HG03521 (cell line): Measurements from ENCODE around the gene WDR36.

Source experiments
- ATAC-seq: cut with Tn5 transposase; IDR thresholded peaks from one replicate; pipeline ENCODE4 v1.9.1; 2021; ENCODE audit warnings: mild to moderate bottlenecking, moderate library complexity; ENCODE audit not compliant: unreplicated experiment

The WDR36 gene

DNA sequence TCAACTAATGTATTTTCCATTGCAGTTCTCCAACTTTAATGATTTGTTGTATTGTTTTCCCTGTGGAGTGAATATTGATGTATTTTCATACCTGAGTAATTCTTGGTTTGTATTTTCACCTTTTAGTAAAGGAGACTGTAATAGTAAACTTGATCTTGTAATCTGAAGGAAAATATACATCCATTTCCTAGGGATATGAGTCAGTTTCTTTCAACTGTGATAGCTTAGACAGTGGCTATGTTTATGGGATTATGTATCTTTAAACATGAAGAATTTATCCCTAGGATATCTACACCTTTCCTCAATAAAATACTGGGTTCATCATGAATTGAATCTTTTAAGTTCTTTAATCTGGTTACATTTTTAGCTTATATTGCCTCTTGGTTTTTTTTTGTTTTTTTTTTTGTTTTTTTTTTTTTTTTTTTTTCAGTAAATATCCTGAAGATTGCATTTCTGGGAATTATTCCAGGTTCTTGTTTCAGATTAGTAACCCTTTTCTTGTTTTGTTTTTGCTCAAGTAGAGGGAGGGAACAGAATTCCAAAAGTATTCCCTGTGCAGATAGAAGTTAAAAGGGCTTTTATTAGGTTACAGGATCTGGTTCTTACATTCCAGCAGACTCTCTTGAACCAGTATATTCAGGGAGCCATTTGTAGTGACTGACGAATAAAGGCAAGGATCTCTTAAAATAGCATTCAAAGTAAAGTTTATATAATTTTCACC is 7.1 kb downstream of the WDR36 start:
- no peak for ATAC-seq

- no peak for ATAC-seq
Measured at GRCh38 chr5:111106320-111106948, 14.3 kb downstream of the WDR36 start.

DNA sequence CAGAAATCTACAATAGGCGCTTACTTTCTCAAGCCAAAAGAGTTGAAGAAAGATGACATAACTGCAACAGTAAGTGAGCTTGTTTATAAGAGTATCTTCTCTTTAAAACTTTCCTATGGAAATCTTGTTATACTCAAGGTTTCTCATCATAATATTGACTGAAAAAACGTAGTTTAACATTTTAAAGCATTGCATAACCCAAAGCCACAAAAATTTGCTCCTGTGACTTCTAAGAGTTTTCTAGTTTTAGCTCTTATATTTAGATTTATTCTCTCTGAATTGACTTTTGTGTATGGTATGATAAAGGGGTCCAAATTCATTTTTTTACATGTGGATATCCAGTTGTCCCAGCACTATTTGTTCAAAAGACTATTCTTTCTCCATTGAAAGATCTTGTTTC is 15.2 kb downstream of the WDR36 start:
- ATAC-seq = no peak

GRCh38 chr5:111111956-111112355 is 19.8 kb downstream of the WDR36 start:
- ATAC-seq = no peak

DNA sequence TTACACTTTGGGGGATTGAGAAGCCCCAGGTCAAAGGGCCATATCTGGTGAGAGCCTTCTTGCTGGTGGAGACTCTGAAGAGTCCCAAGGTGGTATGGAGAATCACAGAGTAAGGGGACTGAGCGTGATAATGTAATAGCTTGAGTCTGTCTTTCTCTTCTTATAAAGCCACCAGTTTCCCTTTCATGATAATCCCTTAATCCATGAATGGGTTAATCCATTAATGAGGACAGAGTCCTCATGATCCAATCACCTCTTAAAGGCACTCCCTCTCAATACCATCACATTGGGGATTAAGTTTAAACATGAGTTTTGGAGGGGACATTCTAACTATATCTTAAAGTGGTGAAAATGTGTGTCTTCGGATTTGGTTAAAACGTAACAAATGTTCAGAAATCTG is 21.5 kb downstream of the WDR36 start:
- no peak for ATAC-seq

DNA sequence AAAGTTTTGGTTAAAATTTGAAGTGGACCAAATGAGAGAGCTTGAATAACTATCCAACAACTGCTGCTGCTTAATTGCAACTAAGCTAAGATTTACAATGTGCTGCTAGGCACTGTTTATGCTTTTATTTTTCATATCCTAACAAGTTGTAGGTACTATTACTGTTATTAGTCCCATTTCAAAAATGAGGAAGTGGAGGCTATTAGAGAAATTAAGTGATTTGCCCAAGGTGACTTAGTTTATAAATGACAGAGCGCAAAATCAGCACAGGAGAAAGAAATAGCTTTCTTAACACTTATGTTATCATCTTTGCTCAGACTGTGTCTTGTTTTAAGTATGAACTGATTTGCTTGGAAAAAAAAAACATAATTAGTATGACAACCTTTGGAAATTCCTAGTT is 23.1 kb downstream of the WDR36 start:
- no peak for ATAC-seq

DNA sequence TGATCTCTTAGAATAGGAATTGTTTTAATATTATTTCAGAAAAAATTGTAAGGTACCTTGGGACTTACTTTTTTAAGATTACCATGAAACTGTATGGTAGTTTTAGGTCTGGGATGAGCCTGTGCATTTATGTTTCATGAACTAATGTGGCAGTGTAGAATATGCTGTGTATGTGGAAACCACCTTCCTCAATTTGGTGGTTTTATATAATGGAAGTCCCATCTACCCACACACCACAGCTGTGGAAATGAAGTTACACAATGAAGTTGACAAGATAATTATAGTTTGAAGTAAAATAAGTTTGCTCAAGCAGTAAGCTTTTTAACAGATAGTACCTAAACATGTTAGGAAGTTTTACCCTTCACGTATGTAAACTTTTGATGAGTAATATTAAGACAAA is 24.4 kb downstream of the WDR36 start:
- no peak for ATAC-seq

DNA sequence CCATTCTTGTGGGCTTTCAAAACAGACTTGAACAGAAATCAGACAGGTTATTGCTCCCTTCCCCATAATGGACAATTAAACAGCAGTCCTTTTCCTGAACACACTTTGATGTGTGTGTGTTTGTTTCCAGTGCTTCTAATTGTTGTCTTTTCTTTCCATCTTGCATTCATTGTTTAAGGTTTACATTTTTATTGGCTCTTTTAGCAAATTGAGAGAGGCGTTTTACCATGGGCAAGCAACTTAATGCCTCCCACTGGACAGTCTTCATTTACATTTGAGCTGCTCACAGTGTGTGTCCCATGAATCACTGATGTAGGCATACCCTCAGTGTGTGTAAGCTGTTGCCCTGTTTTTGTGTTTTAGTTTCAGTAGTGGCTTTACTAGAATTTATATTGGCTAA is 25.0 kb downstream of the WDR36 start:
- ATAC-seq = no peak

DNA sequence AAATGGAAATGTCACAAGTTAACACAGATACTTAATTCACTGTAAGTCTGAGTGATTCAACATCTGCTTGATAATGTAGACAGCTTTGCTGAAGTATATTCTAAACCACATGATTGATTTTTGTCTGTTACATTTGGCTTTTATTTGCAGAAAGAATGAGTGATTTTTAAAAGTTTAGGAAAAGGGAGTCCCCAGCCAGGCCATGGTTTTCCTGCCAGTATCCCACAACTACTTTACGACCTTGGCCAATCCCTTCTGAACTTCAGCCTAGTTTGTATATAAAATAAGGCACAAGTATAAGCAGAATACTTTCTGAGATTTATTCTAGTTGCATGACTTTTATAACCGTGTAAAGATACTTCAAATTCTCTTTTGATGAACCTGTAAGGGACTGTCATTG is 27.1 kb downstream of the WDR36 start:
- no peak for ATAC-seq

DNA sequence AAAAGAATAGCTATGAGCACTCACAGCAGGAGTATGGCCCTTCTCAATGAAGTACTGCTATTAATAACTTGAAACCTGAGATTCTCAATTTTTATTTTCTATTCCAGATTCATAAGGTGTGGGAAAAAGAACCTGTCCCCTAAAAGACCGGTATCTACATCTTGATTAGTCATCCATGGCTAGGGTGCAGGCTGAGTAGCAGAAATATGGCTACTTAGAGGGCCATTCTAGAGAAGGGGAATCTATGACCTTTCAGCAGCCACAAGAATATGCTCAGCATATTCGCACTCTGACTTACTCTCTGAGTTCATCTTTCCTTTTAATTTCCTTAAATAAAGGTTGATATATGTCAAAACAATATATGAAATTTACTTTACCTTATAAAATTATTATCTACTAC is 27.7 kb downstream of the WDR36 start:
- no peak for ATAC-seq

DNA sequence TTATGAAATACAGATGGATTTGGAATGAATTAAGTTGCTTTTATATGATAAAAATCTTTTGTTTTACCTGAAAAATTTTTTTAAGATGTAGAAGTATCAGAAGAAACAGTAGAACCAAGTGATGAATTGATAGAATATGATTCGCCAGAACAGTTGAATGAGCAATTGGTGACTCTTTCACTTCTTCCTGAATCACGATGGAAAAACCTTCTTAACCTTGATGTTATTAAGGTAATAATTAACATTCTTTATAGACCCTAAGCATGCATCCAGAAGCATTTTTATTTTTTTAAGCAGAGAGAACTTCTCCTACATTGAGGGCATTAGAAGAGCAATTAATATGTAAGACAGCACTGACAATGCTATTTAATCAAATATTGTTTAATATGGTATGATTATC is 28.8 kb downstream of the WDR36 start:
- ATAC-seq = no peak

DNA sequence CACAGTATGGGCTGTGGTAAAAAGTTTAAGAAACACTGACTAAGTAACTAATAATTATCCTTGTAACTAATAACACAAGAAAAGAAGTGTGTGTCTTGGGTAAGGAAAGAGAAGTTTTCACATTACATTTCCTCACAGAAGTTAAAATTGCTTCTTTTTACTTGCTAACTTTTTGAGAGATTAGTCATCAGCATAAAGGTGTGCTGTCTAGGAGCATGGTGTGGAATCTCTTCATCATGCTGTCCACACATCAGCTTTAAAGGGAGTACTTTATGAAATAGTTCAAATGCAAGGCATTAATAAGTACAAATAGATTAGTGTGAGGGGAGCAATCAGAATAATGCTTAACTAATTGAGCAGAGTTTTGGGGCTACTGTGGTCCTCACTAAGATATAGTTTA is 29.8 kb downstream of the WDR36 start:
- no peak for ATAC-seq

GRCh38 chr5:111122398-111122797 is 30.2 kb downstream of the WDR36 start:
- no peak for ATAC-seq

- no peak for ATAC-seq
Measured at GRCh38 chr5:111124793-111125192, 32.6 kb downstream of the WDR36 start.

- no peak for ATAC-seq
Measured at GRCh38 chr5:111126896-111127295, 34.7 kb downstream of the WDR36 start.

DNA sequence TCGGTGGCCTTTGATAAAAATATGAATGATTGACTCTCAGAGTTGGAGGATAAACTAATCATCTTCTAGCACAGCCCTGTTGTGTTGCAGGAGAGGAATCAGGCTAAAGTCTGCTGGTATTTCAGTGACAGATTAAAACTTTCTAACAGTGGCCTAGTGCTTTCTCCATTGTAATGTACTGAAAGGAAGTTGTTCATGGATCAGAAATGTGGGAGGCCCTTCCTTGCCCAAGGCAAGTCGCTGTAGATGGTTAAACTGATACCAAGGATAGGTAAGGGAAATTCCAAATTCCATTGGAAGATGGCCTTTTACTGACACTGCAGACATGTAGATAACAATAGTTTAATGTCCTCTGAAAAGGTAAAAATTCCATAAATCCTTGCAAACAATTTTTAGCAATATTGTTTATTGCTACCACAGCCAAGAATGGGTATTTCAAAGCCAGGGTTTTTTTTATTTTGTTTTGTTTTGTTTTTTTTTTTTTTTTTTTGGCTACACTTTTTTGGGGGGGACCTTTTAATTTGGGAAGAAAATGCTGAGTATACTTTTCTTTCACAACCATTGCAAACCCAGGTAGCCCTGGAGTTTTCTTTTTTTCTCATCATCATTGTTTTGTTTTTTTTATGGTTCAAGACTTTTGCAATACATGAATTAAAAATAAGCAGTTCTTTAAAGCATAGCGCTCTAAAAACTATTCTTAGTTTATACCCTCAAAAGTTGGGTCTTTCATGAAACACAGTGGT is 35.5 kb downstream of the WDR36 start:
- no peak for ATAC-seq

DNA sequence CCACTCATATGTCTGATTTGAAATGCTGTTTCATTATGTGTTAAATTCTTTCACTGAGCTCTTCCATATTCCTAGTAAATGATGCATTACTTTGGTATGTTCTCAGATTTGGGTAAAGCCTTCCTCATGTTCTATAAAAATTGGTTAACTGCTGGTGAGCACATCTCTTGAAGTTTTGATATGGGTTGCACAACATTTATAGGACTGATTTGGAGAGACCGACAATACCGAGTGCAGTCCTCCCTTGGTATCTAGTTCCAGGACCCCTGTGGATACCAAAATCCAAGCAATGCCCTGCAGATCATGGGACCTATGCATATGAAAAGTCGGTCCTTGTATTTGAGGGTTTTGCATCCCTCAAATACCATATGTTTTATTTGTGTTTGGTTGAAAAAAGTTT is 37.8 kb downstream of the WDR36 start:
- ATAC-seq = no peak

- ATAC-seq = no peak
Measured at GRCh38 chr5:111131356-111131755, 39.2 kb downstream of the WDR36 start.

DNA sequence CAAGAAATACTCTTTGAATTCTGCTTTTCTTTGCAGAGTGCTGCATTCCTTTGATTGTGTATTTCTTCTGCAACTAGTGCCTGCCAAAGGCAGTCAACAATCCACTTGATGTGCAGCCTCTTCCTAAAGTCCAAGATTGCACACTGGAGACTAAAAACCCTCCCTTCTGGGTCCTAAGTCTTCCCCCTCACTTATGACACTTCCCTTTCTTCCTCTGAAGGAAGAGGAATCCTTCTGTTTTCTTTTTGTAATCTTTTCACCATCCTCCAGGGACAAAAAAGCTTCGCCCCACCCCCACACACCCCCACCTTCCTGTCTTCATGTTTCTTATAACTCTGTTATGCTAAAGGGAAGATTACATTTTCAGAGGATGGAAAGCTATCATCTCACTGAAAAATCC is 39.9 kb downstream of the WDR36 start:
- ATAC-seq = no peak

- no peak for ATAC-seq
Measured at GRCh38 chr5:111132731-111133435, 40.7 kb downstream of the WDR36 start.

DNA sequence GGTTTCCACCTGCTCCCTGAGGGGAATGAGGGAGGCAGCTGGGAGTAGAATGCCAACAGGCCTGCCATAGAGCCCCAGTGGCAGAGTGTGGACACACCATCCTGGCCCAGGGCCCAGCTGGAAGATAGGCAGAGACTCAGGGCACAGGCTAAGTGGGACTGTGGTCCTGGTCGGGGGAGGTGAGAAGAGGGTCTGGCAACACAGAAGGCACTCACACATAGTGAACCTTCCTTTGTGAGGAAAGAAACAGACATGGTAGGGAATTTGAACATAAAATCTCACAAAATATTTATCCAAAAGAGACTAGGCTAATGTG is 41.2 kb downstream of the WDR36 start:
- ATAC-seq = no peak

DNA sequence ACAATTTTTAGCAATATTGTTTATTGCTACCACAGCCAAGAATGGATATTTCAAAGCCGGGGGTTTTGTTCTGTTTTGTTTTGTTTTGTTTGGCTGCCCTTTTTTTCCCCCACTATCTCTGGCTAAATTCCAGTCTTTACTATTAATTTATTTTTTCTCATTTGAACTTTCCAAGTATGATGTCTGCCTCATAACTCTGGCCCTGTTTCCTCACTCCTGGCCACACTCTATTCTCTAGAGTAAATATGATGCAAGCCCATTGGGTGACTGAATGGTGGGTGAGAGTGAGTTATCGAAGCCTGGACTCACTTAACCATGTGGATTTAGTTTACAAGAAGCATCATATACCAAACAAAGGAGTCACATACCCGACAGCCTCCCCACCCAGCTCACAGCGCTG is 41.9 kb downstream of the WDR36 start:
- no peak for ATAC-seq
